ENCODE measurements around the gene AMPD2. TPM values are rescaled to one million over a fixed set of nuclear protein-coding genes. Genes with fewer than 3 reads are reported as not detected.

AMPD2 gene
- total RNA-seq, 1 experiment from 2014 or later = 79.8 TPM

DNA sequence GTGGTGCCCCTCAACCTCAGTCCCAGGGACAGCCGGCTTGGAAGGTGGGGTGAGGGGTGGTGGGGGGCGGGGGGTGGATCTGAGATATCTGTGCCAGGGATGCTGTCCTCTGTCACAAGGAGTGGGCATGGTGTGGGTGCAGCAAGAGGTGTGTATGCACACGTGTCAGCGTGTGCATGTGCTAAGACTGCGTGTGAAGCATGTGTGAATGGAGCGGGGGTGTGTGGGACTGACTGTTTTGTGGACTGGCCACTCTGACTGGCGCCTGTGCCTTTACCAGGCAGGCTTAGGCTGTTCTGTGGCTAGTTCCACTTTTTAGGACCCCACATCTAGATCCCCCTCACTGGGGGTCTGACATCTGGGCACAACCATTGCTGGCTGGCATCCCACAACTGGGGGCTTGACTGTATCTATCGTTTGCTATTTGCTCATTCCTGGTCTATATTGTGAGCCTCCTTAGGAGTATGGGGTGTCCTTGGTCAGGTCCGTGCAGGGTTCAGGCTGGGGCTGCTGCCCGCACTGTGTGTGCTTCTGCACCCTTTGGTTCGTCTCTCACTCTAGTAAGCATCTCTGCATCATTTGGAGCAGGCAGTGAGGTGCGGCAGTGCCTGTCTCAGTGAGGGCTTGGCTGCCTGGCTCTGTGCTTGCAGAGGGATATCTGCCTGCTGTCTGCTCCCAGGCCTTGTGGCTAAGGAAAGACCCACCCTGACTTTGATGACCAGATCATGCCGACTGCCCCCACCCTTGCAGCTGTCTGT lies 1.9 kb downstream of the AMPD2 start:
- ChIA-PET POLR2A (interaction anchor here (2.6 kb wide), 1 partner anchor 73 kb away, joined by 13 read pairs; the partner anchor contains the start of gene GNAI3), CTCF (interaction anchor here (1.0 to 2.8 kb wide), 4 partner anchors 9 to 73 kb away, joined by 8 to 44 read pairs (median 30); partner anchors contain the start of gene GNAI3)
- no peak for DNase-seq (ENCODE audit: low spot score)
- no peak for ATAC-seq
- Mint-ChIP-seq H3K4me3 (peak overlapping the region; percentile 97), H3K4me1 (peaks cover 46% of the 10 kb centered on the region), H3K27me3 (ENCODE audit: low read depth) (no peaks in the 10 kb centered on the region), H3K36me3 (no peaks in the 10 kb centered on the region), H3K27ac (peak overlapping the region; percentile 79), H3K9me3 (no peaks in the 10 kb centered on the region)
- no peak for TF ChIP-seq HMGA2 (CRISPR knock-in tag; IDR thresholded peaks at IDR 0.05)
- no peak for TF ChIP-seq NFE2L1 (CRISPR knock-in tag; IDR thresholded peaks at IDR 0.05)
- no peak for TF ChIP-seq ZBTB21 (CRISPR knock-in tag; IDR thresholded peaks at IDR 0.05; ENCODE audit: borderline replicate concordance)
- no peak for TF ChIP-seq ZNF423 (CRISPR knock-in tag; IDR thresholded peaks at IDR 0.05)
- TF ChIP-seq ZNF416 (CRISPR knock-in tag; IDR thresholded peaks at IDR 0.05) = no peak
- no peak for TF ChIP-seq RELA (CRISPR knock-in tag; IDR thresholded peaks at IDR 0.05; ENCODE audit: borderline replicate concordance)
- TF ChIP-seq RORB (CRISPR knock-in tag; IDR thresholded peaks at IDR 0.05) = no peak
- TF ChIP-seq, protein P1, sequence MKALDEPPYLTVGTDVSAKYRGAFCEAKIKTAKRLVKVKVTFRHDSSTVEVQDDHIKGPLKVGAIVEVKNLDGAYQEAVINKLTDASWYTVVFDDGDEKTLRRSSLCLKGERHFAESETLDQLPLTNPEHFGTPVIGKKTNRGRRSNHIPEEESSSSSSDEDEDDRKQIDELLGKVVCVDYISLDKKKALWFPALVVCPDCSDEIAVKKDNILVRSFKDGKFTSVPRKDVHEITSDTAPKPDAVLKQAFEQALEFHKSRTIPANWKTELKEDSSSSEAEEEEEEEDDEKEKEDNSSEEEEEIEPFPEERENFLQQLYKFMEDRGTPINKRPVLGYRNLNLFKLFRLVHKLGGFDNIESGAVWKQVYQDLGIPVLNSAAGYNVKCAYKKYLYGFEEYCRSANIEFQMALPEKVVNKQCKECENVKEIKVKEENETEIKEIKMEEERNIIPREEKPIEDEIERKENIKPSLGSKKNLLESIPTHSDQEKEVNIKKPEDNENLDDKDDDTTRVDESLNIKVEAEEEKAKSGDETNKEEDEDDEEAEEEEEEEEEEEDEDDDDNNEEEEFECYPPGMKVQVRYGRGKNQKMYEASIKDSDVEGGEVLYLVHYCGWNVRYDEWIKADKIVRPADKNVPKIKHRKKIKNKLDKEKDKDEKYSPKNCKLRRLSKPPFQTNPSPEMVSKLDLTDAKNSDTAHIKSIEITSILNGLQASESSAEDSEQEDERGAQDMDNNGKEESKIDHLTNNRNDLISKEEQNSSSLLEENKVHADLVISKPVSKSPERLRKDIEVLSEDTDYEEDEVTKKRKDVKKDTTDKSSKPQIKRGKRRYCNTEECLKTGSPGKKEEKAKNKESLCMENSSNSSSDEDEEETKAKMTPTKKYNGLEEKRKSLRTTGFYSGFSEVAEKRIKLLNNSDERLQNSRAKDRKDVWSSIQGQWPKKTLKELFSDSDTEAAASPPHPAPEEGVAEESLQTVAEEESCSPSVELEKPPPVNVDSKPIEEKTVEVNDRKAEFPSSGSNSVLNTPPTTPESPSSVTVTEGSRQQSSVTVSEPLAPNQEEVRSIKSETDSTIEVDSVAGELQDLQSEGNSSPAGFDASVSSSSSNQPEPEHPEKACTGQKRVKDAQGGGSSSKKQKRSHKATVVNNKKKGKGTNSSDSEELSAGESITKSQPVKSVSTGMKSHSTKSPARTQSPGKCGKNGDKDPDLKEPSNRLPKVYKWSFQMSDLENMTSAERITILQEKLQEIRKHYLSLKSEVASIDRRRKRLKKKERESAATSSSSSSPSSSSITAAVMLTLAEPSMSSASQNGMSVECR (CRISPR knock-in tag; IDR thresholded peaks at IDR 0.05; ENCODE audit: borderline replicate concordance) = no peak
- TF ChIP-seq ZNF219 (CRISPR knock-in tag; IDR thresholded peaks at IDR 0.05; ENCODE audit: borderline replicate concordance) = no peak
- TF ChIP-seq SMAD4 (CRISPR knock-in tag; IDR thresholded peaks at IDR 0.05) = no peak
- no peak for TF ChIP-seq CBFB (CRISPR knock-in tag; IDR thresholded peaks at IDR 0.05; ENCODE audit: low read depth)

DNA sequence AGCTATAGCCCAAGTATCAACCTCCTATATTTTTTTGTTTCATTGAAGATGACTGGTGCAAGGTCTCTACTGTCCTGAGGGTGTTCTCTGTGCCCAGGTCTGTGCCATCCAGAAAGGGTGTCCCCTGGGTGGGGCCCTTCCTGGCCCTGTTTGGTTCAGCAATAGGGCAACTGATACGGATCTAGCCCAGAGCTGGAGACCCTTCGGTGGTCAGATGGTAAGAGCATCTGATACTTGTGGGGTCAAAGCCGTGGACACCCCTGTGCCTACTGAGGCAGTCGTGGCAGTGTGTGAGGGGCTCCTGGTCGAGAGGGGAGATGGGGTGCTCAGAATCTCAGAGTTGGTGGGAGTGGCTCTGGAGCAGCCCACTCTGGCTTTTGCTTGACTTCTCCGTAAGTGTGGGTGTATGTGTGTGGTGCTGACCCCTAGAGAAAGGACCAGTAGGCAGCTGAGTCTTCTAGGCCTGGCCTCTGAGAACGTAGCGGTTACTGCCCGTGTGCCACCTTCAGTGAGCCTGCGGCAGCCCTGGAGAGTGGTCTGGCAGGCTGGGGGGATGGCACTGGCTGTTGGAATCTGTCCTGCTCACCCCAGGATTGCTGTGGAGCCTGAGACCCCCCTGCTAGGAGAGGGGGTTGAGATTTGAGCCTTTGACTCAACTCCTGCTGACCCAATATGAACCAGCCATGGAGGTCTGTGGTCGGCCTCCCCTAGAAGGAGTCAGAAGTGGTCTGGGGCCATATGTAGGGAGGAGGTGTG lies 2.7 kb downstream of the AMPD2 start:
- no peaks in the 10 kb centered on the region for H3K27me3 Mint-ChIP-seq (ENCODE audit: low read depth)
- ATAC-seq = no peak
- peaks cover 38% of the 10 kb centered on the region for H3K4me1 Mint-ChIP-seq
- no peaks in the 10 kb centered on the region for H3K9me3 Mint-ChIP-seq
- ChIA-PET POLR2A (no interaction called here), CTCF (interaction anchor here (1.0 to 4.7 kb wide), 3 partner anchors 8 to 90 kb away, joined by 3 to 31 read pairs (median 8); no protein-coding TSS in a partner anchor)
- peak overlapping the region; percentile 97 for H3K4me3 Mint-ChIP-seq
- 0 out of 2 replicates have a peak, but pooled peaks cover under 1% of the 10 kb centered on the region for H3K36me3 Mint-ChIP-seq
- DNase-seq (ENCODE audit: low spot score) = no peak
- H3K27ac Mint-ChIP-seq = peak overlapping the region; percentile 79
- TF ChIP-seq, protein P2, sequence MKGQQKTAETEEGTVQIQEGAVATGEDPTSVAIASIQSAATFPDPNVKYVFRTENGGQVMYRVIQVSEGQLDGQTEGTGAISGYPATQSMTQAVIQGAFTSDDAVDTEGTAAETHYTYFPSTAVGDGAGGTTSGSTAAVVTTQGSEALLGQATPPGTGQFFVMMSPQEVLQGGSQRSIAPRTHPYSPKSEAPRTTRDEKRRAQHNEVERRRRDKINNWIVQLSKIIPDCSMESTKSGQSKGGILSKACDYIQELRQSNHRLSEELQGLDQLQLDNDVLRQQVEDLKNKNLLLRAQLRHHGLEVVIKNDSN (CRISPR knock-in tag; IDR thresholded peaks at IDR 0.05) = no peak
- TF ChIP-seq SMAD4 (CRISPR knock-in tag; IDR thresholded peaks at IDR 0.05) = no peak
- TF ChIP-seq, protein P3, sequence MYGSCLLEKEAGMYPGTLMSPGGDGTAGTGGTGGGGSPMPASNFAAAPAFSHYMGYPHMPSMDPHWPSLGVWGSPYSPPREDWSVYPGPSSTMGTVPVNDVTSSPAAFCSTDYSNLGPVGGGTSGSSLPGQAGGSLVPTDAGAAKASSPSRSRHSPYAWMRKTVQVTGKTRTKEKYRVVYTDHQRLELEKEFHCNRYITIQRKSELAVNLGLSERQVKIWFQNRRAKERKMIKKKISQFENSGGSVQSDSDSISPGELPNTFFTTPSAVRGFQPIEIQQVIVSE (CRISPR knock-in tag; IDR thresholded peaks at IDR 0.05; ENCODE audit: borderline replicate concordance) = no peak
- no peak for TF ChIP-seq ETV6 (CRISPR knock-in tag; IDR thresholded peaks at IDR 0.05)
- no peak for TF ChIP-seq TEAD4 (CRISPR knock-in tag; IDR thresholded peaks at IDR 0.05)
- TF ChIP-seq ELF4 (CRISPR knock-in tag; IDR thresholded peaks at IDR 0.05; ENCODE audit: low read depth) = no peak
- TF ChIP-seq, protein P4, sequence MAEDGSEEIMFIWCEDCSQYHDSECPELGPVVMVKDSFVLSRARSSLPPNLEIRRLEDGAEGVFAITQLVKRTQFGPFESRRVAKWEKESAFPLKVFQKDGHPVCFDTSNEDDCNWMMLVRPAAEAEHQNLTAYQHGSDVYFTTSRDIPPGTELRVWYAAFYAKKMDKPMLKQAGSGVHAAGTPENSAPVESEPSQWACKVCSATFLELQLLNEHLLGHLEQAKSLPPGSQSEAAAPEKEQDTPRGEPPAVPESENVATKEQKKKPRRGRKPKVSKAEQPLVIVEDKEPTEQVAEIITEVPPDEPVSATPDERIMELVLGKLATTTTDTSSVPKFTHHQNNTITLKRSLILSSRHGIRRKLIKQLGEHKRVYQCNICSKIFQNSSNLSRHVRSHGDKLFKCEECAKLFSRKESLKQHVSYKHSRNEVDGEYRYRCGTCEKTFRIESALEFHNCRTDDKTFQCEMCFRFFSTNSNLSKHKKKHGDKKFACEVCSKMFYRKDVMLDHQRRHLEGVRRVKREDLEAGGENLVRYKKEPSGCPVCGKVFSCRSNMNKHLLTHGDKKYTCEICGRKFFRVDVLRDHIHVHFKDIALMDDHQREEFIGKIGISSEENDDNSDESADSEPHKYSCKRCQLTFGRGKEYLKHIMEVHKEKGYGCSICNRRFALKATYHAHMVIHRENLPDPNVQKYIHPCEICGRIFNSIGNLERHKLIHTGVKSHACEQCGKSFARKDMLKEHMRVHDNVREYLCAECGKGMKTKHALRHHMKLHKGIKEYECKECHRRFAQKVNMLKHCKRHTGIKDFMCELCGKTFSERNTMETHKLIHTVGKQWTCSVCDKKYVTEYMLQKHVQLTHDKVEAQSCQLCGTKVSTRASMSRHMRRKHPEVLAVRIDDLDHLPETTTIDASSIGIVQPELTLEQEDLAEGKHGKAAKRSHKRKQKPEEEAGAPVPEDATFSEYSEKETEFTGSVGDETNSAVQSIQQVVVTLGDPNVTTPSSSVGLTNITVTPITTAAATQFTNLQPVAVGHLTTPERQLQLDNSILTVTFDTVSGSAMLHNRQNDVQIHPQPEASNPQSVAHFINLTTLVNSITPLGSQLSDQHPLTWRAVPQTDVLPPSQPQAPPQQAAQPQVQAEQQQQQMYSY (CRISPR knock-in tag; IDR thresholded peaks at IDR 0.05) = no peak
- TF ChIP-seq ZNF423 (CRISPR knock-in tag; IDR thresholded peaks at IDR 0.05) = no peak
- no peak for TF ChIP-seq SP1 (CRISPR knock-in tag; conservative IDR thresholded peaks at IDR 0.05)
- TF ChIP-seq, protein P5, sequence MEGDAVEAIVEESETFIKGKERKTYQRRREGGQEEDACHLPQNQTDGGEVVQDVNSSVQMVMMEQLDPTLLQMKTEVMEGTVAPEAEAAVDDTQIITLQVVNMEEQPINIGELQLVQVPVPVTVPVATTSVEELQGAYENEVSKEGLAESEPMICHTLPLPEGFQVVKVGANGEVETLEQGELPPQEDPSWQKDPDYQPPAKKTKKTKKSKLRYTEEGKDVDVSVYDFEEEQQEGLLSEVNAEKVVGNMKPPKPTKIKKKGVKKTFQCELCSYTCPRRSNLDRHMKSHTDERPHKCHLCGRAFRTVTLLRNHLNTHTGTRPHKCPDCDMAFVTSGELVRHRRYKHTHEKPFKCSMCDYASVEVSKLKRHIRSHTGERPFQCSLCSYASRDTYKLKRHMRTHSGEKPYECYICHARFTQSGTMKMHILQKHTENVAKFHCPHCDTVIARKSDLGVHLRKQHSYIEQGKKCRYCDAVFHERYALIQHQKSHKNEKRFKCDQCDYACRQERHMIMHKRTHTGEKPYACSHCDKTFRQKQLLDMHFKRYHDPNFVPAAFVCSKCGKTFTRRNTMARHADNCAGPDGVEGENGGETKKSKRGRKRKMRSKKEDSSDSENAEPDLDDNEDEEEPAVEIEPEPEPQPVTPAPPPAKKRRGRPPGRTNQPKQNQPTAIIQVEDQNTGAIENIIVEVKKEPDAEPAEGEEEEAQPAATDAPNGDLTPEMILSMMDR (IDR thresholded peaks at IDR 0.05) = no peak
